Stomach (tissue), 9 donors: ENCODE results near the gene CDC42EP5. TPM values are rescaled to one million over a fixed set of nuclear protein-coding genes. Genes with fewer than 3 reads are reported as not detected.
"Not testable (repeated sequence)": the region's sequence is repeated elsewhere in the genome, so short reads cannot be mapped to it uniquely, and the experiment has no call there.

ENCODE experiments used
- DNase-seq, 2 donors: peaks; one replicate each; pipeline versions ENCODE4 v3.0.0 to v3.0.0-alpha.2; 2013 to 2019
- H3K27ac ChIP-seq, 5 donors: fragments of 200-600 bp in 4 of 5; sonication (generic) in 4 of 5; one replicate each; pipeline ENCODE4 v1.5.1; 2013 to 2019; ENCODE audit warnings: mild to moderate bottlenecking in 1 of 5, moderate library complexity in 1 of 5
- H3K27me3 ChIP-seq, 3 donors: fragments of 200-600 bp; sonication (generic); one replicate each; pipeline ENCODE4 v1.5.1; 2017 to 2019; ENCODE audit warnings: mixed run types in 1 of 3
- H3K36me3 ChIP-seq, 4 donors: fragments of 200-600 bp; sonication (generic); 1 replicate in 3 of 4; 2 replicates in 1 of 4; pipeline ENCODE4 v1.5.1; 2016 to 2019
- H3K4me1 ChIP-seq, 4 donors: fragments of 200-600 bp; sonication (generic); one replicate each; pipeline ENCODE4 v1.5.1; 2016 to 2019
- H3K4me3 ChIP-seq, 4 donors: fragments of 200-600 bp; sonication (generic) in 3 of 4; one replicate each; pipeline ENCODE4 v1.5.1; 2016 to 2019; ENCODE audit warnings: mild to moderate bottlenecking in 1 of 4
- H3K9me3 ChIP-seq, 4 donors: fragments of 200-600 bp; sonication (generic); one replicate each; pipeline ENCODE4 v1.5.1; 2016 to 2019
- EP300 ChIP-seq: sonication (generic); formaldehyde crosslinking; IDR thresholded peaks from one replicate; pipeline ENCODE4 v1.6.1; 2017; ENCODE audit warnings: antibody characterized with exemption
- POLR2A ChIP-seq, 4 donors: fragments of 450-650 bp; IDR thresholded peaks; one replicate each; pipeline ENCODE4 v1.6.1; 2016; ENCODE audit warnings: antibody characterized with exemption in 4 of 4, control low read depth in 2 of 4, mild to moderate bottlenecking in 1 of 4, moderate library complexity in 1 of 4
- POLR2AphosphoS5 ChIP-seq, 3 donors: sonication (generic); formaldehyde crosslinking; IDR thresholded peaks; one replicate each; pipeline ENCODE4 v1.6.1; 2016; ENCODE audit warnings: antibody characterized with exemption in 3 of 3
- WGBS, 5 donors: extraction: QIAGEN DNeasy Blood & Tissue Kit in 3 of 5; methylation state at CpG; one replicate each; pipeline versions ENCODE4 v1.1.5 to v1.1.7; 2013 to 2018; 5-methylcytosine and 5-hydroxymethylcytosine counted together
- intact Hi-C: fragments of 100-400 bp; cut with DNase I; formaldehyde crosslinking; loops from one replicate; pipeline ENCODE4 v1.15.1; 2023; ENCODE audit warnings: low total_unique reads
- polyA plus RNA-seq, 3 donors: library from polyadenylated mRNA; stranded (reverse); fragments of 200-250 nt; gene quantifications; one replicate each; pipeline ENCODE4 v1.2.3, GENCODE V29; 2013
- total RNA-seq, 5 donors: library from RNA; depleted of rRNA; stranded (reverse); fragments of >200 nt; gene quantifications; one replicate each; pipeline versions ENCODE4 v1.1.0 to v1.2.3, GENCODE V29; 2014 to 2016
- TF ChIP-seq, protein P1 (sequence below), 7 experiments: fragments of 450-650 bp in 4 of 7; fragments of 200-600 bp in 3 of 7; sonication (generic) in 3 of 7; IDR thresholded peaks; one replicate each; pipeline ENCODE4 v1.5.1; 2016 to 2019; ENCODE audit warnings: antibody characterized with exemption in 7 of 7, control low read depth in 2 of 7, mild to moderate bottlenecking in 1 of 7
- donor health status: healthy with polysubstance abuse.
- donor health status: Bipolar disorder and iron deficiency.
- donor health status: healthy.

The CDC42EP5 gene
- total and polyA plus RNA-seq, 8 donors = 0.89 to 699 (median 29.7) TPM; not detected in 1

DNA sequence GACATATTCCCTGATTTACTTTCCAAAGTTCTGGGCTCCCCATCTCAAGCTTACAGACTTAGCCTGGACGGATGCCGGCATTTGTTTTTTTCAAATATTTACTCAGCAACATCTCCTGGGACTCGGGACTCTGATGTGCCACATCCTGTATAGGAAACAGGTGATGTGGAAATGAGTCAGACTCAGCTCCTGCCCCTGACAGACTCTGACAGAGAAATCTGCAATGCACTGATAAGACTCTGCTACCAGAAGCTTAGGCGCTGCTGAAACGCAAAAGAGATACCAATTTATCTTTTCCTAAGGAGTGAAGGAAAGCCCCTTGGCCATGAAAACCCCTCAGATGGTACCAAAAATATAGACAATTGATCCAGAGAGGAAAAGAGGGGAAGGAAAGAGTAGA is 45.7 kb upstream of the CDC42EP5 start:
- intact Hi-C loops = no loop called here
- H3K27me3 ChIP-seq = peaks cover 0 to 57% (median 4%) of the 10 kb centered on the region in 3 donors

GRCh38 chr19:54517483-54517882 is 44.4 kb upstream of the CDC42EP5 start:
- Histone ChIP-seq H3K4me3 (no peak overlapping the region), H3K27ac (no peak overlapping the region), H3K4me1 (no peaks in the 10 kb centered on the region), H3K9me3 (no peaks in the 10 kb centered on the region), H3K27me3 (peaks cover 0 to 66% (median 4%) of the 10 kb centered on the region in 3 donors), H3K36me3 (no peaks in the 10 kb centered on the region)
- 1 to 3% (median 2%) methylated on average over 4 of the region's 4 CpGs for WGBS, 5 donors
- DNase-seq = peak; percentile 37 to 85
- intact Hi-C loops = no loop called here
- TF ChIP-seq EP300 (no peak), POLR2AphosphoS5 (IDR thresholded peaks at IDR 0.05) (no peak), POLR2A (IDR thresholded peaks at IDR 0.05) (no peak)
- TF ChIP-seq, protein P1, sequence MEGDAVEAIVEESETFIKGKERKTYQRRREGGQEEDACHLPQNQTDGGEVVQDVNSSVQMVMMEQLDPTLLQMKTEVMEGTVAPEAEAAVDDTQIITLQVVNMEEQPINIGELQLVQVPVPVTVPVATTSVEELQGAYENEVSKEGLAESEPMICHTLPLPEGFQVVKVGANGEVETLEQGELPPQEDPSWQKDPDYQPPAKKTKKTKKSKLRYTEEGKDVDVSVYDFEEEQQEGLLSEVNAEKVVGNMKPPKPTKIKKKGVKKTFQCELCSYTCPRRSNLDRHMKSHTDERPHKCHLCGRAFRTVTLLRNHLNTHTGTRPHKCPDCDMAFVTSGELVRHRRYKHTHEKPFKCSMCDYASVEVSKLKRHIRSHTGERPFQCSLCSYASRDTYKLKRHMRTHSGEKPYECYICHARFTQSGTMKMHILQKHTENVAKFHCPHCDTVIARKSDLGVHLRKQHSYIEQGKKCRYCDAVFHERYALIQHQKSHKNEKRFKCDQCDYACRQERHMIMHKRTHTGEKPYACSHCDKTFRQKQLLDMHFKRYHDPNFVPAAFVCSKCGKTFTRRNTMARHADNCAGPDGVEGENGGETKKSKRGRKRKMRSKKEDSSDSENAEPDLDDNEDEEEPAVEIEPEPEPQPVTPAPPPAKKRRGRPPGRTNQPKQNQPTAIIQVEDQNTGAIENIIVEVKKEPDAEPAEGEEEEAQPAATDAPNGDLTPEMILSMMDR (IDR thresholded peaks at IDR 0.05) = no peak

More for the DNA sequence above, 45.7 kb upstream of the CDC42EP5 start:
- peak in 1 of 2 donors; percentile 53 for DNase-seq
- Histone ChIP-seq H3K36me3 (no peaks in the 10 kb centered on the region), H3K9me3 (no peaks in the 10 kb centered on the region), H3K4me3 (no peak overlapping the region), H3K27ac (no peak overlapping the region), H3K4me1 (no peaks in the 10 kb centered on the region)
- TF ChIP-seq, protein P1 (IDR thresholded peaks at IDR 0.05) = no peak
- TF ChIP-seq EP300 = no peak
- no peak for TF ChIP-seq POLR2AphosphoS5 (IDR thresholded peaks at IDR 0.05)
- TF ChIP-seq POLR2A (IDR thresholded peaks at IDR 0.05) = no peak
- WGBS, 5 donors = 45 to 55% (median 51%) methylated on average over 5 of the region's 5 CpGs

GRCh38 chr19:54515156-54515555 is 42.1 kb upstream of the CDC42EP5 start:
- Histone ChIP-seq H3K27ac (no peak overlapping the region), H3K4me1 (no peaks in the 10 kb centered on the region), H3K27me3 (peaks cover 0 to 56% (median 4%) of the 10 kb centered on the region in 3 donors), H3K9me3 (no peaks in the 10 kb centered on the region), H3K4me3 (no peak overlapping the region), H3K36me3 (no peaks in the 10 kb centered on the region)
- TF ChIP-seq POLR2A (IDR thresholded peaks at IDR 0.05) (no peak), POLR2AphosphoS5 (IDR thresholded peaks at IDR 0.05) (no peak), EP300 (no peak)
- TF ChIP-seq, protein P1 (IDR thresholded peaks at IDR 0.05) = no peak
- DNase-seq = no peak
- intact Hi-C loops = no loop called here
- WGBS, 5 donors = 49 to 64% (median 55%) methylated on average over 3 of the region's 3 CpGs

DNA sequence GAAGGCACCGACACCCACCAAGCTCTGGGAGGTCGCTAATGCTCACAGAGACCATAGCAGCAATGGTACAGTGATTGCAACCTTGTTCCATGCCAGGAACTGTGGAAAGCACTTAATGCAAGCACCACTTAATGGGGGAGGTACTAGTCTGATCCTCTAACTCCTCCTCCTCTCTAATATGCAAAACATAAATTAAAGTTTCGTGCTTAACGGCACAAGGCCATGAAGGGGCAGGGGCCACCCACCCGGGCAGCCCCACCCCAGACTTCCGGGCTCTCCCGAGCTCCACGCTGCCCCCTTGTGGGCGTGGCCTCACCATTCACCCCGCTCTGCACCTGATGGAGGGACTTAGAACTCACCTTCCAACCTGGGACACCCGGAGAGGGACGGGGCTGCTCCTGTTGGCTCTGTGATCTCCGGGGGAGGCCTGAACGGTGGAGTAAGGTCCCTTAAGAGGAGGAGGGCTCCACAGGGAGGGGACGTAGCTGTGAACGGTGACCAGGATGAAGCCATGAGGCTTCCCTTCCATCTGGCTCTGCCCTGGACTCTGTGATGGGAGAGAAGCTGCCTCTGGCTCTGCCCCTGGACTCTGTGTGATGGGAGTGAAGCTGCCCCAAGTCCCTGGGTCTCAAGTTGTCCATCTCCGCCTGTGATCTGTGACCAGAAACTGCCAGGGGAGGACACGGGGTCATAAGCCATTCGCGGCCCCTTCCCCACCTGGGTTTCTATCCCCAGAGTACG is 36.3 kb upstream of the CDC42EP5 start:
- H3K36me3 ChIP-seq, H3K4me3 ChIP-seq, H3K27ac ChIP-seq, DNase-seq, intact Hi-C loops, H3K9me3 ChIP-seq, H3K4me1 ChIP-seq: not testable (repeated sequence)
- H3K27me3 ChIP-seq = peaks cover 0 to 37% (median 3%) of the 10 kb centered on the region in 3 donors
- 9 to 64% (median 49%) methylated on average over 6 to 9 of the region's 21 CpGs for WGBS, 5 donors

GRCh38 chr19:54508487-54508886 is 35.4 kb upstream of the CDC42EP5 start:
- DNase-seq, H3K9me3 ChIP-seq, H3K4me3 ChIP-seq, H3K27ac ChIP-seq, intact Hi-C loops, H3K4me1 ChIP-seq, H3K36me3 ChIP-seq: not testable (repeated sequence)
- WGBS, 5 donors = 58 to 80% (median 64%) methylated on average over 2 of the region's 3 CpGs
- peaks cover 0 to 38% (median 3%) of the 10 kb centered on the region in 3 donors for H3K27me3 ChIP-seq
